Ramos (cell line): ENCODE data around the gene CSF3.
"Not testable (repeated sequence)": the region's sequence is repeated elsewhere in the genome, so short reads cannot be mapped to it uniquely, and the experiment has no call there.

Experiments
- in situ Hi-C: fragments of 300-500 bp; cut with MboI; formaldehyde crosslinking; loops from one replicate; pipeline ENCODE4 v1.14.3; 2022; ENCODE audit warnings: low sequenced_read_pairs; ENCODE audit not compliant: unreplicated experiment

CSF3 gene

GRCh38 chr17:39996162-39996561, 19.1 kb upstream of the CSF3 start:
- in situ Hi-C loops = no loop called here

GRCh38 chr17:39996800-39997199, 18.4 kb upstream of the CSF3 start:
- in situ Hi-C loops = no loop called here

GRCh38 chr17:39997543-39997942, 17.7 kb upstream of the CSF3 start:
- in situ Hi-C loops = no loop called here

- in situ Hi-C loops = no loop called here
Measured at GRCh38 chr17:39999067-39999466, 16.2 kb upstream of the CSF3 start.

GRCh38 chr17:40000161-40000560, 15.1 kb upstream of the CSF3 start:
- in situ Hi-C loops = no loop called here

GRCh38 chr17:40001335-40001734, 13.9 kb upstream of the CSF3 start:
- in situ Hi-C loops = not testable (repeated sequence)

- in situ Hi-C loops = no loop called here
Measured at GRCh38 chr17:40004072-40004471, 11.2 kb upstream of the CSF3 start.

- in situ Hi-C loops = no loop called here
Measured at GRCh38 chr17:40004712-40005111, 10.5 kb upstream of the CSF3 start.

- in situ Hi-C loops = no loop called here
Measured at GRCh38 chr17:40005520-40005919, 9.7 kb upstream of the CSF3 start.

- in situ Hi-C loops = loop anchor here (5.0 to 10.0 kb wide), 2 partner anchors 76 to 174 kb away; no protein-coding TSS in a partner anchor
Measured at GRCh38 chr17:40010946-40011500, 4.2 kb upstream of the CSF3 start.

GRCh38 chr17:40012017-40012647, 3.1 kb upstream of the CSF3 start:
- in situ Hi-C loops = loop anchor here (5.0 to 10.0 kb wide), 2 partner anchors 75 to 173 kb away; no protein-coding TSS in a partner anchor

- in situ Hi-C loops = loop anchor here (5.0 to 10.0 kb wide), 2 partner anchors 73 to 170 kb away; no protein-coding TSS in a partner anchor
Measured at GRCh38 chr17:40014375-40014980, 762 bp upstream of the CSF3 start.

- in situ Hi-C loops = loop anchor here (10.0 kb wide), 1 partner anchor 169 kb away; no protein-coding TSS in a partner anchor
Measured at GRCh38 chr17:40015998-40016985, 1.1 kb downstream of the CSF3 start.

GRCh38 chr17:40017422-40018080, 2.3 kb downstream of the CSF3 start:
- in situ Hi-C loops = loop anchor here (10.0 kb wide), 1 partner anchor 167 kb away; no protein-coding TSS in a partner anchor

GRCh38 chr17:40018211-40019121, 3.2 kb downstream of the CSF3 start:
- in situ Hi-C loops = loop anchor here (10.0 kb wide), 1 partner anchor 166 kb away; no protein-coding TSS in a partner anchor

- in situ Hi-C loops = loop anchor here (10.0 kb wide), 1 partner anchor 165 kb away; no protein-coding TSS in a partner anchor
Measured at GRCh38 chr17:40019140-40019991, 4.1 kb downstream of the CSF3 start.

- in situ Hi-C loops = no loop called here
Measured at GRCh38 chr17:40020146-40020545, 4.9 kb downstream of the CSF3 start.
